HG03457 (cell line): ENCODE data around the gene TGM2.

Experiments
- ATAC-seq: cut with Tn5 transposase; IDR thresholded peaks from one replicate; pipeline ENCODE4 v1.9.1; 2021; ENCODE audit warnings: moderate number of reproducible peaks; ENCODE audit not compliant: unreplicated experiment

Gene TGM2

GRCh38 chr20:38199501-38200390 lies 34.7 kb upstream of the TGM2 start:
- no peak for ATAC-seq

GRCh38 chr20:38198238-38198861 lies 33.3 kb upstream of the TGM2 start:
- no peak for ATAC-seq

- no peak for ATAC-seq
Measured at GRCh38 chr20:38197619-38198018, 32.5 kb upstream of the TGM2 start.

- no peak for ATAC-seq
Measured at GRCh38 chr20:38197217-38197616, 32.1 kb upstream of the TGM2 start.

- ATAC-seq: no peak
Measured at GRCh38 chr20:38196592-38196991, 31.5 kb upstream of the TGM2 start.

- ATAC-seq: no peak
Measured at GRCh38 chr20:38196076-38196475, 31.0 kb upstream of the TGM2 start.

GRCh38 chr20:38195521-38195920 lies 30.5 kb upstream of the TGM2 start:
- no peak for ATAC-seq

GRCh38 chr20:38194971-38195504 lies 30.0 kb upstream of the TGM2 start:
- no peak for ATAC-seq

GRCh38 chr20:38193586-38194105 lies 28.6 kb upstream of the TGM2 start:
- no peak for ATAC-seq

- ATAC-seq: no peak
Measured at GRCh38 chr20:38192323-38192885, 27.3 kb upstream of the TGM2 start.

- ATAC-seq: no peak
Measured at GRCh38 chr20:38191654-38192053, 26.6 kb upstream of the TGM2 start.

- no peak for ATAC-seq
Measured at GRCh38 chr20:38190936-38191371, 25.9 kb upstream of the TGM2 start.

- ATAC-seq: no peak
Measured at GRCh38 chr20:38190166-38190565, 25.1 kb upstream of the TGM2 start.

- no peak for ATAC-seq
Measured at GRCh38 chr20:38187517-38187916, 22.4 kb upstream of the TGM2 start.

GRCh38 chr20:38186788-38187221 lies 21.7 kb upstream of the TGM2 start:
- no peak for ATAC-seq

- ATAC-seq: no peak
Measured at GRCh38 chr20:38184101-38184500, 19.0 kb upstream of the TGM2 start.

GRCh38 chr20:38181971-38182370 lies 16.9 kb upstream of the TGM2 start:
- ATAC-seq: no peak

GRCh38 chr20:38181207-38181801 lies 16.2 kb upstream of the TGM2 start:
- peak; percentile 73 for ATAC-seq

- no peak for ATAC-seq
Measured at GRCh38 chr20:38180781-38181180, 15.7 kb upstream of the TGM2 start.

GRCh38 chr20:38179846-38180245 lies 14.8 kb upstream of the TGM2 start:
- no peak for ATAC-seq

GRCh38 chr20:38178581-38178980 lies 13.5 kb upstream of the TGM2 start:
- no peak for ATAC-seq
